ENCODE data around the gene PDCD11. TPM values are rescaled to one million over a fixed set of nuclear protein-coding genes. Genes with fewer than 3 reads are reported as not detected.
"Not testable (repeated sequence)": the region's sequence is repeated elsewhere in the genome, so short reads cannot be mapped to it uniquely, and the experiment has no call there.

PDCD11 gene
- total RNA-seq, 2 experiments from 2014 or later: 13.3 to 16.4 TPM

- Mint-ChIP-seq H3K27me3 (no peaks in the 10 kb centered on the region), H3K36me3 (ENCODE audit: low read depth) (no peaks in the 10 kb centered on the region), H3K4me3 (no peak overlapping the region), H3K9me3 (no peaks in the 10 kb centered on the region), H3K27ac (no peak overlapping the region), H3K4me1 (ENCODE audit: low read depth) (peaks cover 5% of the 10 kb centered on the region)
- Histone ChIP-seq H3K4me1 (ENCODE audit: insufficient read depth, low read length) (peaks cover 13% of the 10 kb centered on the region), H3K27me3 (ENCODE audit: control insufficient read depth in 1 of 2, insufficient read depth in 2 of 2, low read length in 2 of 2) (no peaks in the 10 kb centered on the region), H3K4me3 (ENCODE audit: low read length) (no peak overlapping the region), H3K9me3 (ENCODE audit: control insufficient read depth in 1 of 2, insufficient read depth in 1 of 2, low read length in 2 of 2) (no peaks in the 10 kb centered on the region), H3K27ac (ENCODE audit: low read depth in 1 of 2, low read length in 2 of 2) (no peak overlapping the region), H3K36me3 (ENCODE audit: insufficient read depth, low read length) (no peaks in the 10 kb centered on the region)
- DNase-seq (no peak), ATAC-seq (ENCODE audit: poor library complexity) (no peak)
- ChIA-PET POLR2A (no interaction called here), CTCF (interaction anchor here (1.0 kb wide), 1 partner anchor 54 kb away, joined by 3 read pairs; no protein-coding TSS in a partner anchor)
- no peak for TF ChIP-seq CTCF (IDR thresholded peaks at IDR 0.05)
- intact Hi-C loops (cut with DNase I, micrococcal nuclease): loop anchor here in 1 of 2 experiments (5.0 kb wide), 1 partner anchor 33 kb away; no protein-coding TSS in a partner anchor
These were observed 84.1 kb downstream of the PDCD11 start for GRCh38 chr10:103480521-103480920.

GRCh38 chr10:103481974-103482531 lies 85.6 kb downstream of the PDCD11 start:
- ChIA-PET POLR2A (no interaction called here), CTCF (interaction anchor here (0.6 kb wide), 1 partner anchor 23 kb away, joined by 5 read pairs; no protein-coding TSS in a partner anchor)
- Histone ChIP-seq H3K36me3 (ENCODE audit: insufficient read depth, low read length) (no peaks in the 10 kb centered on the region), H3K4me1 (ENCODE audit: insufficient read depth, low read length) (peaks cover 7% of the 10 kb centered on the region), H3K27me3 (ENCODE audit: control insufficient read depth in 1 of 2, insufficient read depth in 2 of 2, low read length in 2 of 2) (no peaks in the 10 kb centered on the region), H3K9me3 (ENCODE audit: control insufficient read depth in 1 of 2, insufficient read depth in 1 of 2, low read length in 2 of 2) (no peaks in the 10 kb centered on the region), H3K4me3 (ENCODE audit: low read length) (no peak overlapping the region), H3K27ac (ENCODE audit: low read depth in 1 of 2, low read length in 2 of 2) (no peak overlapping the region)
- ATAC-seq (ENCODE audit: poor library complexity) (peak; percentile 78), DNase-seq (peak in 5 of 14 experiments; percentile 15 to 84 (median 81))
- intact Hi-C loops (cut with DNase I, micrococcal nuclease): loop anchor here (1.0 to 5.0 kb wide), 3 partner anchors 35 to 647 kb away; no protein-coding TSS in a partner anchor
- no peaks in the 10 kb centered on the region for H3K9me3 Mint-ChIP-seq
- H3K4me3 Mint-ChIP-seq: no peak overlapping the region
- peaks cover 5% of the 10 kb centered on the region for H3K4me1 Mint-ChIP-seq (ENCODE audit: low read depth)
- H3K27ac Mint-ChIP-seq: no peak overlapping the region
- peak; percentile 90 for TF ChIP-seq CTCF (IDR thresholded peaks at IDR 0.05)
- H3K36me3 Mint-ChIP-seq (ENCODE audit: low read depth): no peaks in the 10 kb centered on the region
- H3K27me3 Mint-ChIP-seq: no peaks in the 10 kb centered on the region

GRCh38 chr10:103486635-103487409 lies 90.4 kb downstream of the PDCD11 start:
- H3K36me3 ChIP-seq (ENCODE audit: insufficient read depth, low read length); H3K9me3 ChIP-seq (ENCODE audit: control insufficient read depth in 1 of 2, insufficient read depth in 1 of 2, low read length in 2 of 2); H3K4me3 Mint-ChIP-seq; H3K27me3 ChIP-seq (ENCODE audit: control insufficient read depth in 1 of 2, insufficient read depth in 2 of 2, low read length in 2 of 2); POLR2A ChIA-PET; H3K9me3 Mint-ChIP-seq; H3K4me3 ChIP-seq (ENCODE audit: low read length); H3K27ac ChIP-seq (ENCODE audit: low read depth in 1 of 2, low read length in 2 of 2); H3K36me3 Mint-ChIP-seq (ENCODE audit: low read depth); H3K27me3 Mint-ChIP-seq; H3K27ac Mint-ChIP-seq; ATAC-seq (ENCODE audit: poor library complexity); DNase-seq: not testable (repeated sequence)
- H3K4me1 Mint-ChIP-seq (ENCODE audit: low read depth): peaks cover 14% of the 10 kb centered on the region
- intact Hi-C loops (cut with DNase I, micrococcal nuclease): loop anchor here (5.0 kb wide), 1 partner anchor 570 kb away; the partner anchor contains the start of gene CNNM2 (in 2 of the 2)
- peaks cover 15% of the 10 kb centered on the region for H3K4me1 ChIP-seq (ENCODE audit: insufficient read depth, low read length)
- CTCF ChIA-PET: interaction anchor here (1.2 to 1.5 kb wide), 2 partner anchors 68 to 71 kb away, joined by 4 to 6 read pairs; no protein-coding TSS in a partner anchor
